NB4 (cell line): Measurements from ENCODE around the gene STPG1.

Source experiments
- POLR2A ChIP-seq: IDR thresholded peaks from 2 replicates; pipeline ENCODE4 v1.6.1; 2011; ENCODE audit warnings: mild to moderate bottlenecking; ENCODE audit not compliant: insufficient read length; ENCODE audit errors: extremely low read depth
- TF ChIP-seq, protein P1 (sequence below): IDR thresholded peaks from one replicate; pipeline ENCODE4 v1.5.1; 2012; ENCODE audit warnings: low read depth, low read length

DNA sequence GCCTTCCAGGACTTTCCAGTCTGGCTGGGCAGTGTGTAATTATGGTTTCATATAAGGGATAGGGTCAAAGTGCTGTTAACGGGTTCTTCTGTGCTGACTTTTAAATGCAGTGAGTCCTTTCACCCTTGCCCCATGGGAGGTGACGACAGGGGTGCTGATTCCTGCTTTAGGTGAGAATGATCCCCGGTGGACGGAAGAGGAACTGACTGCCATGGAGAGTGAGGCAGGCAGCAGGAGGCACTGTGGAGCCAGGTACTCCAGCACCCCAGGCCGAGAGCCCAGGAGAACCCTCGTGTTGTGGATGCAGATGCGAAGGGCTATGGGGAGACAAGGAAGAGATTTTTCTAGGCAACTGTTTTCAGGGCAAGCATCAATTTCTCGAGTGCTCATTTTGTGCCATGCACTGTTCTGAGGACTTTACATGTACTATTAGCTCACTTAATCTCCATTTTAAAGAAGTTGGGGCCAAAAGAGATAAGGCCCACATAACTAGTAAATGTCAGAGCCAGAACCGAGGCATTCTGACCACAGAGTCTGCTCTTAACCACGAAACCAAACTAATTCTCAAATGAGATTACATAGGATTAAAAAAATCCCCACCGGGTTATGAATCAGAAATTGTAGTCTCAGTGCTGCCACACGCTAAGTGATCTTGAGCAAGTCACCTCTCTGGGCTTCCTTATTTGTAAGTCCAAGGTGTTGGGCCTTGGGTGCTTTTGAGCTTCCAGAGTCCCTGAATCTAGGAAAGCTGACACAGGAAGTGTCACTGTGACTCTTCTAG is 28.2 kb downstream of the STPG1 start:
- TF ChIP-seq, protein P1, sequence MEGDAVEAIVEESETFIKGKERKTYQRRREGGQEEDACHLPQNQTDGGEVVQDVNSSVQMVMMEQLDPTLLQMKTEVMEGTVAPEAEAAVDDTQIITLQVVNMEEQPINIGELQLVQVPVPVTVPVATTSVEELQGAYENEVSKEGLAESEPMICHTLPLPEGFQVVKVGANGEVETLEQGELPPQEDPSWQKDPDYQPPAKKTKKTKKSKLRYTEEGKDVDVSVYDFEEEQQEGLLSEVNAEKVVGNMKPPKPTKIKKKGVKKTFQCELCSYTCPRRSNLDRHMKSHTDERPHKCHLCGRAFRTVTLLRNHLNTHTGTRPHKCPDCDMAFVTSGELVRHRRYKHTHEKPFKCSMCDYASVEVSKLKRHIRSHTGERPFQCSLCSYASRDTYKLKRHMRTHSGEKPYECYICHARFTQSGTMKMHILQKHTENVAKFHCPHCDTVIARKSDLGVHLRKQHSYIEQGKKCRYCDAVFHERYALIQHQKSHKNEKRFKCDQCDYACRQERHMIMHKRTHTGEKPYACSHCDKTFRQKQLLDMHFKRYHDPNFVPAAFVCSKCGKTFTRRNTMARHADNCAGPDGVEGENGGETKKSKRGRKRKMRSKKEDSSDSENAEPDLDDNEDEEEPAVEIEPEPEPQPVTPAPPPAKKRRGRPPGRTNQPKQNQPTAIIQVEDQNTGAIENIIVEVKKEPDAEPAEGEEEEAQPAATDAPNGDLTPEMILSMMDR, result peak; percentile 77
- no peak for TF ChIP-seq POLR2A
